ENCODE measurements around the gene HSPA12A.

Gene HSPA12A

DNA sequence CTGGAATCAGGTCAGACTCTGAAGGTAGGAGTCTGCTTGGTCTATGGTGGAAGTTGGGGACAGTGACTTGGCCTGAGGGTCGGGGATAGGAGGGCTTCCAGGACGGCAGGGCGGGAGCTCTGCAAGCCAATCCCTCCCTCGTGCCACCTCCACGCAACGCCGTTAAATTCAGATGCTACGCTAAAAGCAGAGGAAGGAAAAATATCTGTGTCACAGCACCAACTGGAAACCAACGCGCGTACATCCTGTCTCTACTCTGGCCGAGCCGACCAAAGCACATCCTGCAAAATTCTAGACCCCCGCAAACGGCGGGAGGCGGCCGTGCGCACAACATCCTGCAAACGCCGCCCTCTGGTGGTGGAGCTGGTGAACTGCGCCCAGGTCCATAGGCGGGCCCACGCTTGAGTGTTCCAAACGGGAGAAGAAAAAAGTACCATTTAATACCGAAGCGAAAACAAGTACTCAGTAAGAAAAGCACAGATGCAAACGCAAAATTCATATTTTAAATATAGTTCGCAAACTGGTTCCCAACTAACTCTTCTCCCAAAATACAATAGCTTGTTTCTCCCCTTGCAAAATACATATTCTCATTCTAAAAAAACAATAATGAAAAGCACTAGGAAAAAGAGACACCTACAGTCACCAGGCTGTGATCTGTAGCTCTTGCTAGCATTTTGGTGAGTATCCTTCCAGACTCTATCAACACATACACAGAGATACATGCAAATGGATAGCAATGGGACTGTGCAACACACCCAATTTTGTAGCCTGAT lies 45.7 kb upstream of the HSPA12A start (continued):
- TF ChIP-seq, protein P1, sequence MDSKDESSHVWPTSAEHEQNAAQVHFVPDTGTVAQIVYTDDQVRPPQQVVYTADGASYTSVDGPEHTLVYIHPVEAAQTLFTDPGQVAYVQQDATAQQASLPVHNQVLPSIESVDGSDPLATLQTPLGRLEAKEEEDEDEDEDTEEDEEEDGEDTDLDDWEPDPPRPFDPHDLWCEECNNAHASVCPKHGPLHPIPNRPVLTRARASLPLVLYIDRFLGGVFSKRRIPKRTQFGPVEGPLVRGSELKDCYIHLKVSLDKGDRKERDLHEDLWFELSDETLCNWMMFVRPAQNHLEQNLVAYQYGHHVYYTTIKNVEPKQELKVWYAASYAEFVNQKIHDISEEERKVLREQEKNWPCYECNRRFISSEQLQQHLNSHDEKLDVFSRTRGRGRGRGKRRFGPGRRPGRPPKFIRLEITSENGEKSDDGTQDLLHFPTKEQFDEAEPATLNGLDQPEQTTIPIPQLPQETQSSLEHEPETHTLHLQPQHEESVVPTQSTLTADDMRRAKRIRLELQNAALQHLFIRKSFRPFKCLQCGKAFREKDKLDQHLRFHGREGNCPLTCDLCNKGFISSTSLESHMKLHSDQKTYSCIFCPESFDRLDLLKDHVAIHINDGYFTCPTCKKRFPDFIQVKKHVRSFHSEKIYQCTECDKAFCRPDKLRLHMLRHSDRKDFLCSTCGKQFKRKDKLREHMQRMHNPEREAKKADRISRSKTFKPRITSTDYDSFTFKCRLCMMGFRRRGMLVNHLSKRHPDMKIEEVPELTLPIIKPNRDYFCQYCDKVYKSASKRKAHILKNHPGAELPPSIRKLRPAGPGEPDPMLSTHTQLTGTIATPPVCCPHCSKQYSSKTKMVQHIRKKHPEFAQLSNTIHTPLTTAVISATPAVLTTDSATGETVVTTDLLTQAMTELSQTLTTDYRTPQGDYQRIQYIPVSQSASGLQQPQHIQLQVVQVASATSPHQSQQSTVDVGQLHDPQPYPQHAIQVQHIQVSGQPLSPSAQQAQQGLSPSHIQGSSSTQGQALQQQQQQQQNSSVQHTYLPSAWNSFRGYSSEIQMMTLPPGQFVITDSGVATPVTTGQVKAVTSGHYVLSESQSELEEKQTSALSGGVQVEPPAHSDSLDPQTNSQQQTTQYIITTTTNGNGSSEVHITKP (tag by site-specific recombination; IDR thresholded peaks at IDR 0.05), result no peak
- TF ChIP-seq, protein P2, sequence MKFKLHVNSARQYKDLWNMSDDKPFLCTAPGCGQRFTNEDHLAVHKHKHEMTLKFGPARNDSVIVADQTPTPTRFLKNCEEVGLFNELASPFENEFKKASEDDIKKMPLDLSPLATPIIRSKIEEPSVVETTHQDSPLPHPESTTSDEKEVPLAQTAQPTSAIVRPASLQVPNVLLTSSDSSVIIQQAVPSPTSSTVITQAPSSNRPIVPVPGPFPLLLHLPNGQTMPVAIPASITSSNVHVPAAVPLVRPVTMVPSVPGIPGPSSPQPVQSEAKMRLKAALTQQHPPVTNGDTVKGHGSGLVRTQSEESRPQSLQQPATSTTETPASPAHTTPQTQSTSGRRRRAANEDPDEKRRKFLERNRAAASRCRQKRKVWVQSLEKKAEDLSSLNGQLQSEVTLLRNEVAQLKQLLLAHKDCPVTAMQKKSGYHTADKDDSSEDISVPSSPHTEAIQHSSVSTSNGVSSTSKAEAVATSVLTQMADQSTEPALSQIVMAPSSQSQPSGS (tag by site-specific recombination; IDR thresholded peaks at IDR 0.05; ENCODE audit: low read depth), result no peak
- TF ChIP-seq ZNF2 (tag by site-specific recombination; IDR thresholded peaks at IDR 0.05) (peak; percentile 79), ZBTB7A (tag by site-specific recombination; IDR thresholded peaks at IDR 0.05; ENCODE audit: low read depth) (no peak), ZNF335 (tag by site-specific recombination; conservative IDR thresholded peaks at IDR 0.05) (0 out of 2 replicates have a peak, but pooled peaks have one; percentile 26), ZNF600 (tag by site-specific recombination; IDR thresholded peaks at IDR 0.05) (0 out of 2 replicates have a peak, but pooled peaks have one; percentile 43), KLF1 (tag by site-specific recombination; IDR thresholded peaks at IDR 0.05) (no peak), ZNF37A (tag by site-specific recombination; IDR thresholded peaks at IDR 0.05) (no peak), ZFP3 (tag by site-specific recombination; IDR thresholded peaks at IDR 0.05; ENCODE audit: low read depth) (no peak), ZNF521 (tag by site-specific recombination; IDR thresholded peaks at IDR 0.05) (no peak), ZNF24 (tag by site-specific recombination; IDR thresholded peaks at IDR 0.05) (no peak), ZNF707 (tag by site-specific recombination; IDR thresholded peaks at IDR 0.05) (no peak), TCF7L2 (IDR thresholded peaks at IDR 0.05; ENCODE audit: borderline replicate concordance, low read depth, low read length) (no peak), SP7 (tag by site-specific recombination; IDR thresholded peaks at IDR 0.05) (0 out of 2 replicates have a peak, but pooled peaks have one; percentile 29), GFI1B (tag by site-specific recombination; IDR thresholded peaks at IDR 0.05) (no peak), ZBTB8A (tag by site-specific recombination; IDR thresholded peaks at IDR 0.05) (no peak), ZNF473 (tag by site-specific recombination; IDR thresholded peaks at IDR 0.05) (no peak), ZNF169 (tag by site-specific recombination; IDR thresholded peaks at IDR 0.05) (no peak), ZNF433 (tag by site-specific recombination; IDR thresholded peaks at IDR 0.05; ENCODE audit: low read depth) (no peak), GLIS1 (tag by site-specific recombination; IDR thresholded peaks at IDR 0.05) (peak; percentile 72), EGR2 (tag by site-specific recombination; IDR thresholded peaks at IDR 0.05; ENCODE audit: low read depth) (peak; percentile 35; the same call in 1 of the 2 replicates), HOXD13 (CRISPR knock-in tag; IDR thresholded peaks at IDR 0.05; ENCODE audit: borderline replicate concordance) (no peak), MYNN (tag by site-specific recombination; IDR thresholded peaks at IDR 0.05; ENCODE audit: borderline replicate concordance) (no peak), ZNF596 (tag by site-specific recombination; IDR thresholded peaks at IDR 0.05) (no peak)
- TF ChIP-seq, protein P3, sequence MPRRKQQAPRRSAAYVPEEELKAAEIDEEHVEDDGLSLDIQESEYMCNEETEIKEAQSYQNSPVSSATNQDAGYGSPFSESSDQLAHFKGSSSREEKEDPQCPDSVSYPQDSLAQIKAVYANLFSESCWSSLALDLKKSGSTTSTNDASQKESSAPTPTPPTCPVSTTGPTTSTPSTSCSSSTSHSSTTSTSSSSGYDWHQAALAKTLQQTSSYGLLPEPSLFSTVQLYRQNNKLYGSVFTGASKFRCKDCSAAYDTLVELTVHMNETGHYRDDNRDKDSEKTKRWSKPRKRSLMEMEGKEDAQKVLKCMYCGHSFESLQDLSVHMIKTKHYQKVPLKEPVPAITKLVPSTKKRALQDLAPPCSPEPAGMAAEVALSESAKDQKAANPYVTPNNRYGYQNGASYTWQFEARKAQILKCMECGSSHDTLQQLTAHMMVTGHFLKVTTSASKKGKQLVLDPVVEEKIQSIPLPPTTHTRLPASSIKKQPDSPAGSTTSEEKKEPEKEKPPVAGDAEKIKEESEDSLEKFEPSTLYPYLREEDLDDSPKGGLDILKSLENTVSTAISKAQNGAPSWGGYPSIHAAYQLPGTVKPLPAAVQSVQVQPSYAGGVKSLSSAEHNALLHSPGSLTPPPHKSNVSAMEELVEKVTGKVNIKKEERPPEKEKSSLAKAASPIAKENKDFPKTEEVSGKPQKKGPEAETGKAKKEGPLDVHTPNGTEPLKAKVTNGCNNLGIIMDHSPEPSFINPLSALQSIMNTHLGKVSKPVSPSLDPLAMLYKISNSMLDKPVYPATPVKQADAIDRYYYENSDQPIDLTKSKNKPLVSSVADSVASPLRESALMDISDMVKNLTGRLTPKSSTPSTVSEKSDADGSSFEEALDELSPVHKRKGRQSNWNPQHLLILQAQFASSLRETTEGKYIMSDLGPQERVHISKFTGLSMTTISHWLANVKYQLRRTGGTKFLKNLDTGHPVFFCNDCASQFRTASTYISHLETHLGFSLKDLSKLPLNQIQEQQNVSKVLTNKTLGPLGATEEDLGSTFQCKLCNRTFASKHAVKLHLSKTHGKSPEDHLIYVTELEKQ (tag by site-specific recombination; IDR thresholded peaks at IDR 0.05; ENCODE audit: borderline replicate concordance), result no peak
- TF ChIP-seq, protein P4, sequence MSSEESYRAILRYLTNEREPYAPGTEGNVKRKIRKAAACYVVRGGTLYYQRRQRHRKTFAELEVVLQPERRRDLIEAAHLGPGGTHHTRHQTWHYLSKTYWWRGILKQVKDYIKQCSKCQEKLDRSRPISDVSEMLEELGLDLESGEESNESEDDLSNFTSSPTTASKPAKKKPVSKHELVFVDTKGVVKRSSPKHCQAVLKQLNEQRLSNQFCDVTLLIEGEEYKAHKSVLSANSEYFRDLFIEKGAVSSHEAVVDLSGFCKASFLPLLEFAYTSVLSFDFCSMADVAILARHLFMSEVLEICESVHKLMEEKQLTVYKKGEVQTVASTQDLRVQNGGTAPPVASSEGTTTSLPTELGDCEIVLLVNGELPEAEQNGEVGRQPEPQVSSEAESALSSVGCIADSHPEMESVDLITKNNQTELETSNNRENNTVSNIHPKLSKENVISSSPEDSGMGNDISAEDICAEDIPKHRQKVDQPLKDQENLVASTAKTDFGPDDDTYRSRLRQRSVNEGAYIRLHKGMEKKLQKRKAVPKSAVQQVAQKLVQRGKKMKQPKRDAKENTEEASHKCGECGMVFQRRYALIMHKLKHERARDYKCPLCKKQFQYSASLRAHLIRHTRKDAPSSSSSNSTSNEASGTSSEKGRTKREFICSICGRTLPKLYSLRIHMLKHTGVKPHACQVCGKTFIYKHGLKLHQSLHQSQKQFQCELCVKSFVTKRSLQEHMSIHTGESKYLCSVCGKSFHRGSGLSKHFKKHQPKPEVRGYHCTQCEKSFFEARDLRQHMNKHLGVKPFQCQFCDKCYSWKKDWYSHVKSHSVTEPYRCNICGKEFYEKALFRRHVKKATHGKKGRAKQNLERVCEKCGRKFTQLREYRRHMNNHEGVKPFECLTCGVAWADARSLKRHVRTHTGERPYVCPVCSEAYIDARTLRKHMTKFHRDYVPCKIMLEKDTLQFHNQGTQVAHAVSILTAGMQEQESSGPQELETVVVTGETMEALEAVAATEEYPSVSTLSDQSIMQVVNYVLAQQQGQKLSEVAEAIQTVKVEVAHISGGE (tag by site-specific recombination; conservative IDR thresholded peaks at IDR 0.05; ENCODE audit: low read depth), result peak; percentile 47; the same call in 1 of the 2 replicates
- TF ChIP-seq, protein P5, sequence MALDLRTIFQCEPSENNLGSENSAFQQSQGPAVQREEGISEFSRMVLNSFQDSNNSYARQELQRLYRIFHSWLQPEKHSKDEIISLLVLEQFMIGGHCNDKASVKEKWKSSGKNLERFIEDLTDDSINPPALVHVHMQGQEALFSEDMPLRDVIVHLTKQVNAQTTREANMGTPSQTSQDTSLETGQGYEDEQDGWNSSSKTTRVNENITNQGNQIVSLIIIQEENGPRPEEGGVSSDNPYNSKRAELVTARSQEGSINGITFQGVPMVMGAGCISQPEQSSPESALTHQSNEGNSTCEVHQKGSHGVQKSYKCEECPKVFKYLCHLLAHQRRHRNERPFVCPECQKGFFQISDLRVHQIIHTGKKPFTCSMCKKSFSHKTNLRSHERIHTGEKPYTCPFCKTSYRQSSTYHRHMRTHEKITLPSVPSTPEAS (tag by site-specific recombination; IDR thresholded peaks at IDR 0.05), result peak; percentile 91

Measured in HEK293 (cell line).